PC-9 (cell line): Measurements from ENCODE around the gene DHX8.

Experiments used
- CTCF ChIP-seq: fragments of 200-600 bp; sonication (generic); conservative IDR thresholded peaks from 2 replicates; pipeline ENCODE4 v1.6.1; 2017; ENCODE audit warnings: mixed run types, antibody characterized with exemption, mild to moderate bottlenecking, moderate library complexity
- EZH2 ChIP-seq: fragments of 200-600 bp; sonication (generic); IDR thresholded peaks from 2 replicates; pipeline ENCODE4 v1.8.0; 2017; ENCODE audit warnings: antibody characterized with exemption, low read depth

GRCh38 chr17:43471585-43472160 is 12.1 kb upstream of the DHX8 start:
- no peak for TF ChIP-seq CTCF
- no peak for TF ChIP-seq EZH2
